Measurements from ENCODE around the gene VSTM1.
"Not testable (repeated sequence)": the region's sequence is repeated elsewhere in the genome, so short reads cannot be mapped to it uniquely, and the experiment has no call there.

VSTM1 gene, protein sequence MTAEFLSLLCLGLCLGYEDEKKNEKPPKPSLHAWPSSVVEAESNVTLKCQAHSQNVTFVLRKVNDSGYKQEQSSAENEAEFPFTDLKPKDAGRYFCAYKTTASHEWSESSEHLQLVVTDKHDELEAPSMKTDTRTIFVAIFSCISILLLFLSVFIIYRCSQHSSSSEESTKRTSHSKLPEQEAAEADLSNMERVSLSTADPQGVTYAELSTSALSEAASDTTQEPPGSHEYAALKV

DNA sequence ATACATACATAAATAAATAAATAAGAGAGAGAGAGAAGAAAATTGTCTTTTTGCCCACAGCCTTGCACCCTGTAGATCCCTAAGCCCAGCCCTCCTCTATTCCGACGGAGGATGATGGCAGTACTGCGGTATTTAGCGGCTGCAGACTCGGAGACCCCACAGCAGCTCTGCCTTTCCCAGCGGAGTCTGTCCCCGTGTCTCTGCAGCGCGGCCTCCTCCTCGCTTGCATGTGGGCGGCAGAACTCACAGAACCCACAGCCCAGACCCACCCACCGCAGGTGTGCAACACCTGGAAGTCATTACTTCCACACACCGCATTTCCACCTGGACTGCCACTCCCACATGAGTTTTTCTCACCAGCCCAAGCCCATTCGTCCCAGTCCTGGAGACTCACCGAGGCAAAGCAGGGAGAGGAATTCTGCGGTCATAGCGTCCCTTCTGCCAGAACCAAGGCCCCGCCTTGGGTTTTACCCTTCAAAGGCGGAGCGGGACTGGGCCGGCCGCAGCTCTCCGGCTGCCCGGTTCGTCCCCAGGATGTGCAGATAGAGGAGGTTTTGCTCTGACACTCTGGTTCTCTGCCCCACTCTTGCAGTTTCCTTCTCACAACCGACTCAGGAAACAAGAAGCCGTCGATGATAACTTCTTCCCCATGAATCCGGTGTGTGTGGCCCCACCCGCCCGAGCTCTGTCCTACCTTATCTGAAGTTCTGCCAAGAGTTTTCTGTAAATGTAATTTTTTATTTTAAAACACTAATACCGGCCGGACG is at the start of gene VSTM1:
Gene VSTM1, minus strand, starts transcription at position 548 of the 767 bp plus-strand sequence. Its CDS starts 120 bp downstream, at position 428.
- no peak for DNase-seq

DNA sequence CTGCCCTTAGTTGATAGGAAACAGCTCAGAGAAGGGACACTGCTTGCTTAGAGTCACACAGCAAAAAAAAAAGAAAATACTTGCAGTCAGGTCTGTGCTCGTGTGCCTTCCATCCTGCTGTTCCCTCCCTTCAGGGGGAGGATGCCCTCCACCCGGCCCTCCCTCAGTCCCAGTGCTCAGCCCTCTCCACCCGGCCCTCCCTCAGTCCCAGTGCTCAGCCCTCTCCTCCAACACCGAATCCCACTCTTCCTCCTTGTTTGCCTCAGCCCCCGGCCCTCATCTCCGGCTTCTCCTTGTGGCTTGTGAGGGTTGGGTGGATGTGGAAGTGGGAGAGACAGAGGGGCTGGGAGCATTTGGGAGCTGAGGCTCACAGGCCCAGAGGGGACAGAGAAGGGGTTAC is 46.0 kb upstream of the VSTM1 start:
- DNase-seq: no peak

DNA sequence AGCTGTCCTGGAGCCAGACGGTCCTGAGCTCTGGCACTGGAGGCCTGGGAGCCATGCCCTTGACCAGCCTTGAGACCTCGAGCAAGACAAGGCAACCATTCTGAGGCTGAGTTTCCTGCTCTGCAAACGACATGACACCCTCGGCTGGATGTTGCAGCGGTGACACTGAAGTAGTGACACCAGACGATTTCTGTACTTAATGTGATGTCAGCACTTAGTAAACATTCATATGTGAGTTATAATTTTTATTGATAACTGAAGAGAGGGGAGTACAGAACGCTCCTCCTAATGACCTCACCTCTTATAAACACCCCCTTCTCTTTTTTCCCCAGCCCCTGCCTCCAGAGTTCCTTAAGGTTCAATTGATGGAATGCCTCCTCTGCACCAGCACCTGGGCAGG is 44.8 kb upstream of the VSTM1 start:
- DNase-seq: no peak

DNA sequence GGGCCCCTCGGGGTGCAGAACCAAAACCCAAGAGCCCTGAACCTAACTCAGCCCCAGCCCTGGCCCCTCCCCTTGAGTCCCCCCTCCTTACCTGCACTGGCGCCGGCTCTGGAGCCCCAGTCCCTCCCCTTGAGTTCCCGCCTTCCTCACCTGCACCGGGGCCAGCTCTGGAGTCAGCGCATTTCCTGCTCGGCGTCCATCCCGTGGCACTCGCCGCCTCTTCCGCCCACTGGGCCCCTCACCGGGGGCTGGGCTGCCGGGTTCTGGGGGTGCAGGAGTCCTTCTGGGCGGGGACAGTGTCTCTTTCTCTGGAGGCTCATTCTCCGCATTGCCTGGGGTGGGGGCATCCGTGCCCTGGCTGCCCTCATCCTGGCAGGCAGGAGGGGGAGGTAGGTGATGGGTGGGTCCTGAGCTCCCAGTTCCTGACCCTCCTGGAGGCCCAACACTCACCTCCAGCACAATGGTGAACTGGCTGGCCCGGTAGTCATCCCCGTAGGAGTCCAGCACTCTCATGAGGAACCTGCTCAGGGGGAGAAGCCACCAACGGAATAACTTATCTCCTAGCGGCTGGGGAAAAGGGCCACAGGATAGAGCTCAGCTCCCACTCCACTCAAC is 44.3 kb upstream of the VSTM1 start:
- no peak for DNase-seq

DNA sequence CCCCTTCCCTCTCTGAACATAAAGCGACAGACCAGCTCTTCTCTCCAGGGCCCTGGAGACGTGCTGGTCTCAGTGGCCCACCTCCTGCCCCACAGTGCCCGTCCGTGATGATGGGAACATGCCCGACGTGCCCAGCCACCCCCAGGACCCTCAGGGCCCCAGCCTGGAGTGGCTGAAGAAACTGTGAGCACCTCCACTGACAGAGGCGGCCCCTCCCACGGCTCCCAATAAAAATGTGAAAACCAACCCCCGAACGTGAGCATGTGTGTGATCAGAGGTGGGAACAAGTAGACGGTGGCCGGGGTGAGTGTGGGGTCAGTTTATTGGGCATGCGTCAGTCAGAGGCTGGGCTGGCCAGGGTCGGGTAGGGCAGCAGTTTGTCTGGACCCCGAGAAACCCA is 43.0 kb upstream of the VSTM1 start:
- DNase-seq: no peak

DNA sequence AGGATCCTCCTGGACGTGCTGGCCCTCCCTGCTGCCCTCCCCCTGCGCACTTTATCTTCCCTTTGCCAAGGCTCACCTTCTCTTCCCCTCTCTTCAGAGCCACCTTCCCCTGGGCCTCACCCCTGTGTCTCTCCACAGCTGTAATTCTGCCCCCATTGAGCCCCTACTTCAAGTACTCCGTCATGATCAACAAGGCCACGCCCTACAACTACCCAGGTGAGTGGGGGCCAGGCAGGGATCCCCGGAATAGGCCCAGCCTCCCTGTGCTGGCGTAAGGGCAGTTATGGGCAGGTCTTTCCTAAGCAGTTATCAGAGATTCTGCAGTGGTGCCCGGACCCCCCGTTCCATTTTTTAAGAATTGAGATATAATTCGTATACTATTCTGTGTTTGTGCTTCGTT is 42.1 kb upstream of the VSTM1 start:
- DNase-seq: no peak

DNA sequence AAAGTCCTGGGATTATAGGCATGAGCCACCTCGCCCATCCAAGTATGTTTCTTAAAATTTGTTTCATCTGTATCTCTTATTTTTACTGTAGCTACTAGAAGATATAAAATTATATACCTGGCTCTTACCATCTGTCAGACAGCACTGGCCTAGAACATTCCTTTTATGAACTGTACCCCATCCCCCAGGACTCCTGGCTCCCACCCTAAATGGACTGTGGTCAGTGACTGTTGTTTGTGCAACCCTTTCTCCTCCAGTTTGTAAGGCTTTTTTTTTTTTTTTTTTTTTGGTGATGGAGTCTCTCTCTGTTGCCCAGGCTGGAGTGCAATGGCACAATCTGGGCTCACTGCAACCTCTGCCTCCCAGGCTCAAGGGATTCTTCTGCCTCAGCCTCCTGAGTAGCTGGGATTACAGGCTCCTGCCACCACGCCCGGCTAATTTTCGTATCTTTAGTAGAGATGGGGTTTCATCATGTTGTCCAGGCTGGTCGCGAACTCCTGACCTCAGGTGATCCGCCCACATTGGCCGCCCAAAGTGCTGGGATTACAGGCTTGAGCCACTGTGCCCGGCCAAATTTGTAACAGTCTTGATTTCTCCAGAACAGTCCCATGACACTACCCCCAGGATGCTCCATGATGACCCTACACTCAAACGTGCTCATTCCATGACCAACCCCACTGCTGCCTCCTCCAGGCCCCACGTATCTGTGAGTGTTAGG is 41.5 kb upstream of the VSTM1 start:
- no peak for DNase-seq

DNA sequence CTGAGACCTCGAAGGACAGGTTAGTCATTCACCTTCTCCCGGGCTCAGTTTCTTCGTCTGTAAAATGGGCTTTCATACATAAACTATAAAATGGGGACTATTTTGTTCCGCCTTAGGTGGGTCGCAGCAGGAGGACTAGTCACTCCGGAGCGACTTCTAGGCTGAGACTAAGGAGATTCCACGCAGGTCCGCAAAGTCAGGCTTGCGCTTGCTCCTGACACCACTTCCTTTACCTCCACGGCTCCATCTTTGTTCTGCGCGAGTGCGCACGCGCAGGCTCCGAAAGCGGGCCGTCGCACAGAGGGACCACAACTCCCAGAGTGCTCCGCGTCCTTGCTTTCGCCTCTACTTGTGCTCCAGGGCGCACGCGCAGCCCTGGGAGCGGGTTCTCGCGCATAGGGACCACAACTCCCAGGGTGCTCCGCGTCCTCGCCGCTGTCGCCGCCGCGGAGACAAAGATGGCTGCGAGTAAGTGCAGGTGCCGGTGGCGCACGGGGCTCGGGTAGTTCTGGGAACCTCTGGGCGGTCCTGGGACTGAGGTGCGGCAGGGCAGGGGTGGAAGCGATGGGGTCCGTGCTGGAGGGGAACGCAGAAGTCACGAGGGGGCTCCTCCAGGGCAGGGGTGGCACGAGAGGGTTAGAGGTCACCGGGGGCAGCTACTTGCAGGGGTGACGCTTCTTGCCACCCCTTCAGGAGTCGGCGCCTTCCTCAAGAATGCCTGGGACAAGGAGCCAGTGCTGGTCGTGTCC is 38.9 kb upstream of the VSTM1 start, which contains the start of gene NDUFA3:
Gene NDUFA3, plus strand, starts transcription at position 435 of the 749 bp plus-strand sequence. Its CDS starts 24 bp downstream, at position 459.
- DNase-seq: peak; percentile 99 to 100

DNA sequence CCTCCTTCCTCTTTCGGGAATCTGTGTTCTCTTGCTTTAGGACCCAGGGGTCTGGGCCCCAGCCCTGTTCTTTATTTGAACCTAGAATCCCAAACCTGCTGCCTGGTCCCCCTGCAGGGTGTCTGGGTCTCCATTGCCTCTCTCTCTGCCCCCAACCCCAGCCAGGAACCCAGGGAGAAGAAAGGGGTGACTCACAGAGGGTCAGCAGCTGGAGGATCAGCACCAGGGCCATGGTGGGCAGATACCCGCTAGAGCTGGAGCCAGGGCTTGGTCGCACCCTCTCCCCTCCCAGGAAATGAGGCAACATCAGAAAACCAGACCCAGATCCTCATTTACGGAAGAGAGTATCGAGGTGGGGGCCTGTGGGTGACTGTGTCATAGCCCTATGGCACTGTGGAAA is 36.9 kb upstream of the VSTM1 start, which contains the start of gene OSCAR:
Gene OSCAR, minus strand, starts transcription at position 243 of the 400 bp plus-strand sequence. Its CDS starts 11 bp downstream, at position 232.
- DNase-seq: peak in 1 of 2 donors; percentile 70

DNA sequence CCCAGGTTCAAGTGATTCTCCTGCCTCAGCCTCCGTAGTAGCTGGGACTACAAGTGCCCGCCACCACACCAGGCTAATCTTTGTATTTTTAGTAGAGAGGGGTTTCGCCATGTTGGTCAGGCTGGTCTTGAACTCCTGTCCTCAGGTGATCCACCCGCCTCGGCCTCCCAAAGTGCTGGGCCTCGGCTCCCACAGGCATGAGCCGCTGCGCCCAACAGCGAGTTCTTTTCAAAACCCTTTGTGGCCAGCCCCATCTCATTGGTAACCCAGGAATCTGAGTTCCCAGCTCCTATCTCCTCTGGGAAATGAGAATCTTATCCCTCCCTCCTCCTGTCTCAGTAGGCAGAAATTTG is 36.2 kb upstream of the VSTM1 start:
- not testable (repeated sequence) for DNase-seq

DNA sequence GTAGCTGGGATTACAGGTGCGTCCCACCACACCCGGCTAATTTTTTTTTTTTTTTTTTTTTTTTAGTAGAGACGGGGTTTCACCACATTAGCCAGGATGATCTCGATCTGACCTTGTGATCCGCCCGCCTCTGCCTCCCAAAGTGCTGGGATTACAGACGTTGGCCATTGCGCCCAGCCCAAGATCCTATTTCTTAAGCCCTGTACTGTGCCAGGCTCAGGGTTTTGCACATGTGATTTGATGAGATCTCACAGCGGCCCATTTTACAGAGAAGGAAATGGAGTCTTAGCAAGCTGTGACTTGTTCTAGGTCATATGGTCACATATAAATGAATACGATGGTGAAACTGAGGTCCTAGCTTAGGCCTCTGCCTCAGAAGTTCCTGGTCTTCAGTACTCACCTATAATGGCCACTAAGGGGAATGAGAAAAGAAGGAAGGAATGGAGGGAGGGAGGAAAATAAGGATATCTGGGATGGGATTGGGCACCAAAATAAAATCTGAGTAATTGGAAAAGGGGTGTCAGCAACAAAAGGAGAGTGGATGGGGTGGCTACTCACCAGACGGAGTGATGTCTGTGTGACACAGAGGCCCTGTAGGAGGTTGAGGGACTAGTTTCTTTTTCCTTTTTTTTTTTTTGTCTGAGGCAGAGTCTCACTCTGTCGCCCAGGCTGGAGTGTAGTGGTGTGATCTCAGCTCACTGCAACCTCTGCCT is 35.6 kb upstream of the VSTM1 start:
- no peak for DNase-seq

DNA sequence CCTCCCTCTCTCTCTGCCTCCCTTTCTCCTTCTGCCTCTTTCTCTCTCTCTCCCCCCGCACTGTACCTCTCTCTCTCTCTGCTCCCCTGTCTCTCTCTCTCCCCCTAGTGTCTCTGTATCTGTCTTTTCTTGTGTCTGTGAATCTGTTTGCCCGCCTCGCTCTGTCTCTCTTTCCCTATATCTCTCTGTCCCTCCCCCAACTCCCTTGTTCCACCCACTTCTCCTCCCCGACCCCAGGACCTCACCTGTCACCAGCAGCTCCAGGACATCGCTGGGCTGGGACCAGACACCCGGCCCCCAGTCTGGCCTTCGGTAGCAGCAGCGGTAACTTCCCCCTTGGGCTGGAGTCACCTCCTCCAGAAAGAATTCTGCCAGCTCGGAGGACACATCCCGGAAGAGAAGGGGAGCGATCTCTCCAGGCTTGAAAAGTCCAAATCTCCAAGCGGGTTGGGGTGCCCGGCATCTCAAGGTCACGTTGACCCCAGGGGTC is 33.0 kb upstream of the VSTM1 start:
- DNase-seq: peak in 1 of 2 donors; percentile 8

DNA sequence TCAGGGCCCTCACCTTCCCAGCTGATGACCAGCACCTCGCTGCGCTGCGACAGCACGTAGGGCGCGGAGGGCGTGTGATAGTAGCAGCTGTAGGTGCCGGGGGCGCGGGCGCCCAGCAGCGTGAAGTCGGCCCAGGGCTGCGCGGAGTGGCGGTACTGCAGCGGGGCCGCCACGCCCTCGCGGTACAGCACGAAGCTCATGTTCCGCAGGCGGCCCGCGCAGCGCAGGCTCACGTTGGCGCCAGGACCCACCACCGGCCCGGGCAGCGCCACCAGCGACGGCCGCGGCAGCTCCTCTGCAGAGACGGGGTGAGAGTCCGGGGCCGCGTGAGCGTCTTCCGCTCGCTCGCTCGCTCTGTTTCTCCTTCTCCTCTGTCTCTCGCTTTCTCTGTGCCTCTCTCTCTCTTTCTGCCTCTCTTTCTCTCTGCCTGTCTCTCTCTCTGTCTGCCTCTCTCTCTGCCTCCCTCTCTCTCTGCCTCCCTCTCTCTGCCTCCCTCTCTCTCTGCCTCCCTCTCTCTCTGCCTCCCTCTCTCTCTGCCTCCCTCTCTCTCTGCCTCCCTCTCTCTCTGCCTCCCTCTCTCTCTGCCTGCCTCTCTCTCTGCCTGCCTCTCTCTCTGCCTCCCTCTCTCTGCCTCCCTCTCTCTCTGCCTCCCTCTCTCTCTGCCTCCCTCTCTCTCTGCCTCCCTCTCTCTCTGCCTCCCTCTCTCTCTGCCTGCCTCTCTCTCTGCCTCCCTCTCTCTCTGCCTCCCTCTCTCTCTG is 32.3 kb upstream of the VSTM1 start:
- DNase-seq: peak; percentile 42 to 53

DNA sequence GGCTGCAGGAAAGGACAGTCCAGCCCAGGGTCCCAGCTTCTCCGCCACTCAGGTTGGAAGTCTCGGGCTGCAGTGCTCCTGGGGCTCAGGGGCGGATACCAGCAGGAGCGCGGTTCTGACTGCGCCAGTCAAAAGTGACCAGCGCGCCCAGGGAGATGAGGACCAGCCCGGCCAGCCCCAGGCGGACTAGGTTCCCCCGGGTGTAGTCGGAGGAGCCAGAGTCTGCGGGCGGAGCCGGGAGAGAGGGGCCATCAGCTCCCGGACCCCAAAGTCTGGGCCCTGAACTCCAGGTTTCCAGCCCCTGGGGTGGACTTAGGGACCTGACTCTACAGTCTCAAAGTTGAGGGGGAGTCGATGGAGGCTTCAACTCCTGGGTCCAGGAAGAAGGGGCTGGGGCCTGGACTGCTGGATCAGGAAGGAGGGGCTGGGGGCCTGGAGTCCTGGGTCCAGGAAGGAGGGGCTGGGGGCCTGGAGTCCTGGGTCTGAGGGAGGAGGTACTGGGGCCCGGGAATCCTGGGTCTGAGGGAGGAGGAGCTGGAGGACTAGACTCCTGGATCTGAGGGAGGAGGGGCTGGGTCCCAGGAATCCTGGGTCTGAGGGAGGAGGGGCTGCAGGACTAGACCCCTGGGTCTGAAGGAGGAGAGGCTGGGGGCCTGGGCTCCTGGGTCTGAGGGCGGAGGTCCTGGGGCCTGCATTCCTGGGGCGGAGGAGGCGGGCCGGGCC is 31.6 kb upstream of the VSTM1 start:
- DNase-seq: no peak

DNA sequence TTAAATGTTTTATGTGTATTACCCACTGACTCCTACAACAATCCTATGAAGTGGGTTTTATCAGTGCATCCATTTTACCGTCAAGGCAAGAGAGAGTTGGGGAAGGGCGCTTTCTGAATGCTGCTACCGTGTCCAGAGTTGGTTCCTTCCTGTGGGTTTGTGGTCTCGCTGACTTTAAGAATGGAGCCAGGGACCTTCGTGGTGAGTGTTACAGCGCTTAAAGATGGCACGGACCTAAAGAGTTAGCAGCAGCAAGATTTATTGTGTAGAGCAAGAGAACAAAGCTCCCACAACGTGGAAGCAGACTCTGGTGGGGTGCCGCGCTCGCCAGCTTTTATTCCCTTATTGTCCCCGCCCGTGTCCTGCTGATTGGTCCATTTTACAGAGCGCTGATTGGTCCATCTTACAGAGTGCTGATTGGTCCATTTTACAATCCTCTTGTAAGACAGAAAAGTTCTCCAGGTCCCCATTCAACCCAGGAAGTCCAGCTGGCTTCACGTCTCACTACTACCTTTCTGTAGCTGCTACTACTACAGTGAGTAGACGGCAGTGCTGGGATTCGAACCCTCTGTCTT is 30.8 kb upstream of the VSTM1 start:
- no peak for DNase-seq

DNA sequence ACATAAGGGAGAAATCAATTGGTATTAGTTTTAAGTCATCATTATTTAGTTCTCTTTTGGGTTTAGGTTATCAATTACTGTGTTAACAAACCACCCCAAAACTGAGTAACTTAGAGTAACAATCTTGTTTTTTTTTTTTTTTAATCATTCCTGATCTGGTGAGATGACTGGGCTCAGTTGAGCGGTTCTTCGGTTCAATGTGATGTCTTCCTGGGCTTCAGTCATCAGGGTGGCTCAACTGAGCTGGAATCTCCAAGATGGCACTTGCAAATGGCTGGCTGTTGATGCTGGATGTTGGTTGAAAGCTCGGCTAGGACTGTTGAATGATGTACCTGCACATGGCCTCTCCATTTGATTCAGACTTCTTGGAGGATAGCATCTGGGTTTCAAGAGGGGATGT is 20.7 kb upstream of the VSTM1 start:
- no peak for DNase-seq

DNA sequence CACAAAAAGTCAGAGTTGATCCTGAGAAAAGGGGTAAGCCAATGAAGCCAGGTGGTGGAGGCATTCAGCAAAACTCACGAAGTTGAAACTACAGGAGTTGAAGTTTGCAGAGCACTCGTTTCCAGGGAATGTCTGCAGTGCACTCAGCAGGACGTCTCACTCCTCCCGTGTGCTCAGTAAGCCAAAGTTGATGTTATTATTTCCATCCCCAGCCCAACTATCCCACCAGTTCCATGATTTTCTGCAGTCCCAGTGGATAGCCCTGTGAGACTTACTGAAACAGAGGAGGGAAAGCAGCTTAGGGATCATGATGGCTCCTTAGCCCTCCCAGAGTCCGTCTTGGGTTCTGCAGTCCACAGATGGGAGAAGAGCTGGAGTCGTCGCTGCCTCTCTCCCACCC is 17.3 kb upstream of the VSTM1 start, which contains the start of gene TARM1:
Gene TARM1, minus strand, starts transcription at position 334 of the 400 bp plus-strand sequence. Its CDS starts 25 bp downstream, at position 309.
- DNase-seq: no peak

DNA sequence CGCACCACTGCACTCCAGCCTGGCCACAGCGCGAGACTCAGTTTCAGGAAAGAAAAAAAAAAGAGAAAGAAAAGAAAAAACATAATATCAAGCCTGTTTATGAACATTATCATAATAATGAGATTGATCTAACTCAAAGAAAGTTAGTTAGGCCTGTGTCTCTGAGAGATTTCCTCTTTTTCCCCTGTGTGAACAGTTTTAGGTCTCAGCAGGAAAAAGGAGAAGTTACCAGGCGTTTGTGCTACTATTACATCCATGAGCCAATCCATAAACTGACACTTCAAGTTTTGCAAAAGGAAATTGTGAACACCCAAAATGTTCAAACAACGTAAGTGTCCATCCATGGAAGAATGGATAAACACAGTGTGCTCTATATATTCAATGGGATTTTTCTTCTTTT is 13.6 kb upstream of the VSTM1 start:
- no peak for DNase-seq

DNA sequence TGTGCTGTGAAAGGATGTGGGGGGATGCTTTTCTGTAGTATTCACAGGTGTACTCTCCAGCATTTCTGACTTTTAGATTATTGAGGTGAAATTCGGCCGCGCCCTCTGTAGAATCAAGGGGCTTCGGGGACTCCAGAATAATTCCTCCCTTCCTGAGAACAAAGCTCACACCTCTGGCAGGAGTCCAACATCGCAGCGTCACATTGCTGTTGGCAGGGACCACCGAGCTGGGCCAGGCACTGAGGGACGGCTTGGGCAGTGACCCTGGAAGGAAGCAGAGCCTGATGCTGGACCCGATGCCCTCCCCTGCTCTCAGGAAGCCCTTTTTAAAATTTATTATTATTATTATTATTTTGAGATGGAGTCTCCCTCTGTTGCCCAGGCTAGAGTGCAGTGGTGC is 11.2 kb upstream of the VSTM1 start:
- no peak for DNase-seq

DNA sequence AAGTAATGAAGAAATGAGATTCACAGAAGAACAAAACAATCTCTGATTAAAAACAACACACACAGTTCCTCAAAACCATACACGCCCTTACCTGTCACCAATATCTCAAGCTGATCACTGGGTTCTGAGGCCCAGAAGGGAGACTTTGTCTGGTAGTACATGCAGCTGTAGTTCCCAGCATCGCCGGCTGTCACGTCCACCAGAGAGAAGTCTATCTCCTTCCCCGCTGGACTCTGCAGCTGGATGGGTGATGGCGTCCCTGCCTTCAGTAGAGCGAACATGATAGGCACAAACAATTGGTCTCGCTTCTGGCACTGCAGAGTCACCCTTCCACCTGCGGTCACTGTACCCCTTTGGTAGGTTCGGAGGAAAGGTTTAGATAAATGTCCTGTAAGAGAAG is 10.1 kb upstream of the VSTM1 start:
- DNase-seq: no peak

Data from CD4-positive, alpha-beta T cell treated with Interleukin-1 beta for 1 hour (primary cell).